ENCODE measurements around the gene HSBP1L1. TPM values are rescaled to one million over a fixed set of nuclear protein-coding genes. Genes with fewer than 3 reads are reported as not detected.
A peak's percentile ranks its signal among the peaks of the same experiment; 100 is the strongest.

HSBP1L1 gene
- 4.1 TPM for polyA plus RNA-seq (ENCODE audit: insufficient read length)

DNA sequence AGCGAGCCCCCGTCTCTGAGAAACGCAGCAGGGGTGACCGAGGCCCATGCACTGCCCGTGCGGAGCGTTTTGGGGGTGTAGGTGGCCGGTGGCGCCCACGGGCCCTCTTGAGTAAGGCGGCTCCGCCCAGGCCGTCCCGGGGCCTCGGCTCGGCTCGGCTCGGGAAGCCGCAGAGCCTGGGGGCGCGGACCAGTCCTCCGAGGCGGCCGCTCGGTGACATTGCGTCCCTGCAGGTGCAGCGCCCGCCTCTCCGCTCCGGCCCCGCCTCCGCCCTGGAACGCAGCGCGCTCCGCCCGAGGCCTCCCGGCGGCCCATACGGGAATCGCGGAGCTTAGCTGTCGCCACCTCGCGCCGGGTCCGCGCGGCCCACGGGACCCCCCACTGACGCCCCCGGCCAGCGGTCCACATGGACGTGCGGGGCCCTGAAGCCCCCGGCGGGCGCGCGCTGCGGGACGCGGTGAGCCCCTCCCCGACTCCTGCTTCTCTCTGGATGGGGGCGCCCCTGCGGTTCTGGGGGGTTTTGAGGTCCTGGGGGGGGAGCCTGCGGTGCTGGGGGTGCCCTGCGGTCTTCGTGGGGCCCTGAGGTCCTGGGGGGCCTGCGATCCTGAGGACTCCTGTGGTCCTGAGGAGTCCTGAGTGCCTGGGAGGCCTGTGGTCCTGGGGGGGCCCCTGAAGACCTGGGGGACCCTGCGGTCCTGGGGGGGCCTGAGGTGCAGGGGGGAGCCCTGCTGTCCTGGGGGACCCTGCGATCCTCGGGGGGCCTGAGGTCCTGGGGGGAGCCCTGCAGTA, at the start of gene HSBP1L1:
HSBP1L1 (plus strand) TSS at position 314 of the 789 bp plus-strand sequence; CDS start at position 407, 93 bp downstream.
- peak; percentile 40 for DNase-seq

DNA sequence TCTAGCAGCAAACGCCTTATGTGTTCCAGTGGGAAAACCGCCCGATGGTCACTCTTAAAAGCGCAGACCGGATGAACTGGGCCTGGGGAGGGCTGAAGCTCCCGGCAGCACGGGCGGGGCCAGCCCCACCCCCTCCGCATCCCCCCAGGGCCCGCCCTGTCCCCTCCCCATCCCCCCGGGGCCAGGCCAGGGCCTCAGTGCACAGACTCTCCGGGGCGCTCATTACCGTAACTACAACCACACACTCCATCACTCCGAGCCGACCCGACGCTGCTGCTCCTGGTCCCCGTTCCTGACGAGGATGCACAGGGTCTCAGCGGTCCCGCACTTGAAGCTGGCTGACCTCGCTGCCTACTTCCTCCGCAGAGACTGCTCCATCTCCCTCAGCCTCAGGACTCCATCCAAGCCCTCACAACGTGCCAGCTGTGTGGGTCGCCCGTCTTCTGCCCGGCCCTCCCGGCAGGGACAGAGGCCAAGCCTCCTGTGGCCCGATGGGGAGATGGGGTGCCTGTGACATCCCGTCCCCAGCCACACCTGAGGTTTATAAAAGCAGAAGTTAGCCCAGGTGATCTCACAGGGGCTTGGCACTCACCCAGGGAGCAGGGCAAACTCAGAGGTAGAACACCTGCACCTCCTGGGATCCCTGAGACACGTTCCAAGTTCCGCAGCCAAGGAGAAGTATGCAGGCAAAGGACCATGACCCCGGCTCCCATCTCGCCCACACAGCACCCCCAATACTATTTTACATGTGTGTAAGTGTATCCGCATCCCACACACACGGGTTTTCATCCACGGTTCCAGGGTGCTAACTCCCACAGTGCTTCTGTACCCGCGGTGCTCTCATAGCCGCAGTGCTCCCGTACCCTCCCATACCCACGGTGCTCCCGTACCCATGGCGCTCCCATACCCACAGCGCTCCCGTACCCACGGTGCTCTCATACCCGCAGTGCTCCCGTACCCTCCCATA, 49.0 kb upstream of the HSBP1L1 start:
- DNase-seq: no peak

DNA sequence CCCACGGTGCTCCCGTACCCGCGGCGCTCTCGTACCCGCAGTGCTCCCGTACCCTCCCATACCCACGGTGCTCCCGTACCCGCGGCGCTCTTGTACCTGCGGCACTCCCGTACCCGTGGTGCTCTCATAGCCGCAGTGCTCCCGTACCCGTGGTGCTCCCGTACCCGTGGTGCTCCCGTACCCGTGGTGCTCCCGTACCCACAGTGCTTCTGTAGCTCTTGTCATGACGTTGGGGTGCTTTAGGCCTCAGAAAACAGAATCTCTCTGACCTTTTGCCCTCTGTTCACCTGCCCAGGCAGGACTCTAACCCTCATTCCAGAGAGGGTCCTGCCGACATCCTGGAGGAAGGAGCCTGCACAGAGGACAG, 48.3 kb upstream of the HSBP1L1 start:
- no peak for DNase-seq

DNA sequence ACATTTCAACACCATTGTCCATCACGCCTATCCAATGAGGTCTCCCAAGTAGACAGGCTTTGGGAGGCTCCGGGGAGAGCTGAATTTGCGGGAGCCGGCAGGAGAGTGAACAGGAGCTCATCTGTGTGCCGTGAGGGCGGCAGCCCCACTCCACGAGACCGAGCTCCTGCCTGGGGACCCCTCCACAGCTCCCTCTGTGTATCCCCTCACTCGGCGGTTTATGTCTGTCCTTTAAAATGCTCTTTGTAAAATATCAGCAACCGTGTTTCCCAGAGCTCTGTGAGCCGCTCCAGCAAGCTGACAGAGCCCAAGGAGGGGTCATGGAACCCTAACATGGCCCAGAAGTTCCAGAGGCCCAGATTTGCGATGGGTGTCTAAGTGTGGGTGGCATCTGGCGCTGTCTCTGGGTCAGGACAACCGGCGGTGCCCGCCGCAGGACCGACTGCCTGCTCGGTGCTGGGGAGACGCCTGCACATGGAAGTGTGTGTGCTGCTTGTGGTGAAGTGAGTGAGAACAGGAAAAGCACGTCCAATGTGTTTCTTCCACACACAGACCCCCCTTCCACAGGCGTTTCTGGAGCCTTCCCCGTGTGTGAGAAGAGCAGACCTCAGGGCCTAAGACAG, 47.8 kb upstream of the HSBP1L1 start:
- no peak for DNase-seq

DNA sequence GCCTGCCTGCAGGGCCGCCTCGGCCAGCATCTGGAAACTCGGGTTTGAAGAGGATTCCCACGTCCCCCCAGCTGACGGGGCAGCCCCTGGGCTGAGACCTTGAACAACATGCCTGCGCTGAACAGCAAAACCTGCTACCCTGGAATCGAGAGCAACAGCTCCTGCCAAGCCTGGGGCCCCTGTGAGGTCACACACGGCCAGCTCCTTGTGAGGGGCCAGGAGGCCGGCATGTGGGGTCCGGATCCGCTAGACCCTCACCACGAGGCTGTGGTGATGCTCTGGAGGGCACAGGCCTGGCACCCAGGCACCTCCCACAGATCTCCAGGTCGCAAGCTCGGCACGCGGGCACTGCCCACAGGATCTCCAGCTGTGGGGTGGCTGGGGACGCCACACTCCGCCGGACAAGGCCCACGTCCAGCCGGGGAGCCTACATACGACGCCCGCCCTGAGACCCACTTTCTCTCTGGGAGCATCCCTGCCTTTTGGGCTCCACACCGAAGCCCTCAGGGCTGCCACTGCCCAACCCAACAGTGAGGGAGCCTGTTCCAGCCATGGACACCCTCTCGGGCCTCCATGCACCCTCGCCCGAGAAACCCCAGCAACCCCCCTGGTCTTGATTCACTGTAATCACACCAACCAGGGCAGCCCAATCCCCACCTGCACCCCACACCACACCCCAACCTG, 47.1 kb upstream of the HSBP1L1 start:
- no peak for DNase-seq

DNA sequence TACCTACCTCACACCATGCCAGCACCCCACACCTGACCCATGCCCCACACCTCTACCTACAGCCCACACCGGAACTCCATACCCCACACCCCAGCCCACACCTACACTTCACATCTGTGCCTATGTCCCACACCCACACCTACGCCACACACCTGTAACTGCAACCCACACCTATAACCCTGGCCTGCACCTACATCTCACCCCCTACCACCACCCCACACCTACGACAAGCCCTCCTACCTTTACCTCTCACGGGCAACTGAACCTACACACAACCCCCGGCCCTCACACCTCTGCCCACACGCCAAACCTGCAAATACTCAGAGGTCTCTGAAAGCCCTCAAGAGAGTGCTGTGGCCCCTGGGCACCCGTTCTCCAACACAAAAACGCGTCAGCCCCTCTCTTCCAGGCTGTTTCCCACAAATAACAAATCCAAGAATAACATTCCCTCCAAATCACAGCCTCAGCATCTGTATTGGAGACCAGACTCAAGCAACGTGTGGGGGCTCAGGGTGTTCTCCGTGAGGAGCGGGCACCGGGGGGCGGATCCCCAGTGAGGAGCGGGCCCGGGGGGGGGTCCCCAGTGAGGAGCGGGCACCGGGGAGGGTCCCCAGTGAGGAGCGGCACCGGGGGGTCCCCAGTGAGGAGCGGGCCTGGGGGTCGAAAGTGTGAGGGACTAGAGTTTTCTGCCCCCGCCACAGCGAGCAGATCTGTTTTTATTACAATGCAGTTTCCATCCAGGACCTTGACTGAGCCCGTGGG, 46.4 kb upstream of the HSBP1L1 start:
- no peak for DNase-seq

DNA sequence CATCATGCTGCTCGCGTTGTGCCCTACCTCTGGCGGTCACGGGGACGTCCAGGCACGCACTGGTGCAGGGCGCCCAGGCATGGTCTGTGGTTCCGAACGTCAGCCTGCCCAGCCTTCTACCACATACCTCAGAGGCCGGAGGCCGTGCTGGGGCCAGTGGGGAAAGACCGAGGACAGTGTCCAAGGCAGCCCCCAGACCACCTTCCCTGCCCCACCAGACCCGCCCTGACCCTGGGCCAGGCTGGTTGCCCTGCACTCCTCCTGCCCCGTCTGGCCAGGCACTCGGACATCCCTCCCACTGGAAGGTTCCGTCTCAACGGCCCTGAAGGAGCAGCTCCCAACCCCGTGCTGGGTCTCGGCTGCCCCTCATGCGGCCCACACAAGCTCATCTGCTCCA, 45.8 kb upstream of the HSBP1L1 start:
- DNase-seq: no peak

DNA sequence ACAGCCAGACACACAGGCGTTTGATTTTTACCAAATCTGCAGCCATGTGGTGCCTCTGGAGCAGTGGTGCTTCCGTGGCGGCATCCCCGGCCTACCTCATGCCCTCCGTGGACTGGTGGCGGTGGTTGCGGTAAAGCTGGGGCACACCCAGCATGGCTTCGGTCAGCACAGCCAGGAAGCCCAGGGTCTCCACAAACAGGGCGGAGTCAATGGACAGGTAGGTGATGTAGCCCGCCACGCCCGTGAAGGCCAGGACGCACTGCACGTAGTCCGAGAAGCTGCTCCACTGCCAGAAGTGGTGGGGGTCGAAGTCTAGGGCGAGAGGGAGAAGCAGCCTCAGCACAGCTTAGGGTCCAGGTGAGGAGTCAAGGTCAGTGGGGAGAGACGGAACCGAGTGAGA, 45.4 kb upstream of the HSBP1L1 start:
- no peak for DNase-seq

DNA sequence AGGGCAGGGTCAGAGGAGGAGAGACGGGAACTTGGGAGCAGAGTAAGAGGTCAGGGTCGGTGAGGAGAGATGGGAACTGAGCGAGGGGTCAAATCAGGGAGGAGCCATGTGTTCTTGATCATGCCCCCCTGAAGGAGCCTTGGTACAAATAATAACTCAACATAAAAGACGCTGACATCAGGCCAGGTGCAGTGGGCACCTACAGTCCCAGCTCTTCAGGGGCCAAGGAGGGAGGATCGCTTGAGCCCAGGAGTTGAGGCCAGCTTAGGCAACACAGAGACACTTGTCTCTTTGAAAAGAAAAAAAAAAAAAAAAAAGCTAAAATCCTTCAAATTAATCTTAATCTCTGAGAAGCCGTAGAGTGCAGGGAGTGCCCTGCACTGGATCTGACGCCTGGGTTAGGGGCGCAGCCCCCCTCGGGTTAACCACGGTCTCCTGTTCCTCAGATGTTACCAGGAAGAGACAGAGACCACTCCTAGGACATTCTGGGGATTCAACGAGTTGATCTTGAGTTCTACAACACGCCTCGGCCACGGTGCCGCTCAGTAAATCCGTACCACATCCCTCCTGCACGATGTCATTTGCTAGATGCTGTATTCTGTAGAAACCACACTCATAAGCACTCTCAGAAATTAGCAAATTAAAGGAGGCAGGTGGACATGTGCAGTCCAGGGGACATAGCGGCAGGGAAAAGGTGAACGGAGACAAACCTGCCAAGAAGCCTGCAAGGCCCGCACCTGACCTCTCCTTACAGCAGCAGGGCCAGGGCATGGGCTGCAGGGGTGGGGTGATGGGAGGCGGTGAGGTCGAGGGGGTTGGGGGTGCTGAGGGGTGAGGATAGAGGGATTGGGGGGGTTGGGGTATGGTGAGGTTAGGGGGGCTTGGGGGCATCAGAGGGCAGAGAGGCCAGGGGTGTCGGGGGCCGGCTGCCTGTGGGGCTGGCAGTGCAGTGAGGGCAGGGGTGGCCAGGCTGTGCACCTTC, 42.2 kb upstream of the HSBP1L1 start:
- DNase-seq: no peak

DNA sequence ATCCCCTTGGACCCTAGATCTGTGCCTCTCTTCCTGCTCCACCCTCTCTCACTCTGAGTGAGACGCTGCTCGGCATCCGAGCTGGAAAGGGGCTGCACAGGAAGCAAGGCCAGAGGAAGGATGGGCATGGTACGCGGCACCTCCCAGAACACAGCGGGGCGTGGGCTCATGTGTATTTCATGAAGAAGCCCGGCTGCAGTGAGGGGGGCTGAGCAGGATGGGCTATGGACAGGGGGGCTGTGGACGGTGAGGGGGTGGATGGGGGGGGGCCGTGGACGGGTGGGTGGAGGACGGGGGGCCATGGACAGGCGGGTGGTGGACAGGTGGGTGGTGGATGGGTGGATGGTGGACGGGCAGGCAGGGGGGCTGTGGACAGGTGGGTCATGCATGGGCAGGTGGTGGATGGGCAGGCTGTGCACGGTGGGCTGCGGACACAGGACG, 41.5 kb upstream of the HSBP1L1 start:
- DNase-seq: no peak

DNA sequence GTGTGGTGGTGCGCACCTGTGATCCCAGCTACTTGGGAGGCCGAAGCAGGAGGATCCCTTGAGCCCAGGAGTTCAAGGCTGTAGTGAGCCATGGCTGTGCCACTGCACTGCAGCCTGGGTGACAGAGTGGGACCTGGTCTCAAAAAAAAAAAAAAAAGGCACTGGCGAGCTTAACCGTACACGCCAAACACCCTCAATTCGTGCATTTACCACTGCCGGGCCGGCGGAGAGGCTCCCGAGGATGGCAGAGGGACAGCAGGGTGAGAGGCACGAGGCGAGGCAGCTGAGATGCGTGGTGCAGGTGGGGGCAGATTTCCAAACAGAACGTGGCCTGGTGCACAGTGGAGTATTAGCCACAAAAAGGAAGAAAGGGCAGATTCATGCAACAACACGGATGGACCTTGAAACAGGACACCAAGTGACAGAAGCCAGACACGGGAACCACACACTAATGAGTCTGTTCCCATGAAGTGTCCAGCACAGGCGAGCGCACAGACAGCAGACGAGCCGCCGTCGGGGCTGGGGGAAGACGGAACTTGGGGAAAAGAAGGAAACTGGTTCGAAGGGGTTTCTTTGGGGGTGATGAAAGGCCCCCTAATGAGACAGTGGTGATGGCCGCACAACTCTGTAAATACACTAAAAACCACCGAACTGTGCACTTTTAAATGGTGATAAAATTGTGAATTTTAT, 40.4 kb upstream of the HSBP1L1 start:
- DNase-seq: no peak

DNA sequence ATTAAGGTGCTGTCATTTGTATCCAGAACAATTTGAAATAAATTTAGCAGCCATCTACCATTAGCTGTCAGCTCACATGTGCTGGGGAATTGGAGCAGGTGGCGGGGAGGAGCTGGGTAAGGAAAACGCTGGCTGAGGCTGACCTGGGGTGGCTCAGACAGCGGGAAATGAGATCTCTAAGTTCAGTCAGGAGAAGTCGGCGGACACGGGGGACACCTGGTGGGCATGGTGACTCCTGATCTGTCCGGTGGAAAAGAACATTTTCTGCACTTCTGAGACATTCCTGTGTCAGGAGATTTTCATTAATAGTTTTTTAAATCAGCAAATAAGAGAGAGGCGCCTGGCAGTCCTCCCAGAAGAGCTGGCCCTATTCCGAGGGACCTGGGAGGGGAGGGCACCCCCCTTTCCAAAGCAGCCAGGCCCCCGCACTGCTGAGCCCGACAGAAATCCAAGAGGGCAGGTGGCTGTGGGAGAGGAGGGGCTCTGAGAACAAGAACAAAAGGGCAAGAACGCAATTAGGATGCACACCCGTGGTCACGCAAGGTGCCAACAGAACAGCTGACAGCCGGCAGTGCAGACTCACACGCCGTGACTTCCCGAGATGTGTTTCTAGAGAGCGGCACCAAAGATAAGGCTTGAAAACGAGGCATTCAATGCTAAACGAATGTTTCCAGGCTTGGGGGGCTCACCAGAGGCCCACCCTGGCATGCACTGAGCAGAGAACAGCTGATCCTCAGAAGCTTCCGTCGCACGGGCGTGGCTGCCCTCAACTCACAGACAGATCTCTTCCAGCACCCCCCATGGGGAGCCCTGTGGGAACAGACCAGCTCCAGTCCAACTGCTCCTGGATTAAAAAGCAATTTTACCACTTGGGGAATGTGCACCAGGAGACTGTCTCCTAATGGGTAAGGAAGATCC, 39.4 kb upstream of the HSBP1L1 start:
- DNase-seq: peak; percentile 30

DNA sequence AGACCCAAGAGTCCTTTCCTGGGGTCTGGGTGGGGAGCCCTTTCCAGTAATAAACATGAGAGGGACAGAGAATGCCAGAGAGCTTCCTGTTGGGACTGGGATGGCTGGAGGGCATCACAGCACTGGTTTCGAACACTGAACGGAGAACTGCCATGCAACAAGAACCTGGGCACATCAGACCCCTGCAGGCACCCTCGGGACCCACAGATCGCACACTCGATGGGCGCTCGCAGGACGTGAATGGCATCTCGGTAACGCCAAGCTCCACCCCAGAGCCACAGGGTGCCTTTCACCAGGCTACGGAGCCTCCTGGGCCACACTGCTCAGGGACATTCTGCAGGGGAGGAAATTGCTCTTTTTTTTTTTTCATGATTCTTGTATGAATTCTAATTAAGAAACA, 38.1 kb upstream of the HSBP1L1 start:
- no peak for DNase-seq

DNA sequence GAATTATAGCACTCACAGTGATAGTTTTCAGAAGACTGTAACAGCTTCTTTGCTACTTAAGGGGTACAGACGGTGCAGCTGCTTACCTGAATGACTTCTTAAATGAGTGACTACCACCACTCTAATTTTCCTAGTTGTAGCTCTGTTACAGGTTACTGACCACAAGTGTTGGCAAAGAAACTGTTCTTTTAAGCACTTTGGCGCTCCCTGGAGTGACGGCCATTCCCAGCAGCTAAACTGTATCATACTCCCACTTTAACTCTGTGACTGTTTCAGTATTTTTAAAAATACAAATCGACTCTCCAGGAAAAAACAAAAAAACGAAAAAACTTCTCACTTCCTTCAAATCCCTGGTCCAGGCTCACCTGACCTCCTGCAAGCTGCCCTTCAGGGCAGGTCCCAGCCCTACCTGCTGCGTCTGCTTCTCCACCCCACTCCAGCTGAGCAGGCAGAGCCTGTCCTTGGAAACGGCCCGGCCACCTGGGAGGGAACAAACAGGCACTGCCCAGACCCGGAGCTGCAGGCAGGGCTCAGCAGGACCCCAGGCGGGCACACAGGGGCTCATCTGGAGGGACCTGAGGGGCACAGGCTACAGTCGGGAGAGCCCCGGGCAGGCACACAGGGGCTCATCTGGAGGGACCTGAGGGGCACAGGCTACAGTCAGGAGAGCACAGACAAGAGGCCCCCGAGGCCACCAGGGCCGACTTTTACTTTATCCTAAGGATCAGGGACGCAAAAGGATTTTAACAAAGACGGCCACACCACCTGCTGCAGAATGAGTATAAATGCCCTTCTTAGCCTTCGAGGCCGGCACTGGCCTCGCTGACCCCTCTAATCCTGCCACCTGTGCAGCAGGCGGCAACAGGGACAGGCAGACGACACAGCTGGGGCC, 37.5 kb upstream of the HSBP1L1 start:
- DNase-seq: no peak

DNA sequence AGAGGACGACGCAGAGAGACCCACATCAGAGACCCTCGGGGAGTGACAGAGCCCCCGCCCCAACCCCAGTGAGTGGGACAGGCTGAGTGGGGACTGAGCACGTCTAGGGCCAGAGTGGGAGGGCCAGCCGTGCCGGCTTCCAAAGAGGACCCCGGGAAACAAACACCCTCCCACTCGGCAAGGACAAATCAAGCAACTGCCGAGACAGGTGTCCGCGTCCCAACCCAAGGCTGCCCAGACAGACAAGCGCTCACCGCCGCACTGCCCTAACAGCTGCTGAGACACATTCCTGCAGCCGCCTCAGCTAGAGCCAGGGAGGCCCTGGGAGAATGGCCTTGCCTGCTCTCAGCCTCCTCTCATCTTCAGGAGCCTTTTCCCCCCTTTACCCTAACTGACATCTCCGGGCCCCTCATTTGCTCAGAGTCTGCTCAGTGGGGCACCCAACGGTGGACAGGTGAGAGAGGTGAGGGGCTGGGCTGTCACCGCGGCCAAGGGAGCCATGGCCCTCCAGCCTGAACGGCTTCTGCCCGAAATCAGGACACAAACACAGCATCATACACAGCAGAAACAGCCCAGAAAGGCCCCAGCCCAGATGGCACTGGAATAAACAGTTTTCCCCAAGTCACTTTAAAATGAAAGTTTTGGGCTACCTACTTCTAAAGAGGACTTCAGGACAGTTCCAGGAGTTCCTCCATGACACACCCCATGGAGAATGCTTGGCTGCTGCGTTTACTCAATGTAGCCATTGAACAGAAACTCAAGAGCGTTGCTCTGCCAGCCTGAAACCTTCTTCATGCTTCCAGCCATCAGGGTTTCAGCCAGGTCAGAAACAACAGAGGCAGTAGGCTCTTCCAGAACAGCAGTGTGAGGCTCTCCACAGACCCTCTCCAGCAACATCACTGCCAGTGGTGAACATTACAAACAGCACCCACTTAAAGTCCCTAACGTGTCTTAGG, 36.6 kb upstream of the HSBP1L1 start:
- no peak for DNase-seq

DNA sequence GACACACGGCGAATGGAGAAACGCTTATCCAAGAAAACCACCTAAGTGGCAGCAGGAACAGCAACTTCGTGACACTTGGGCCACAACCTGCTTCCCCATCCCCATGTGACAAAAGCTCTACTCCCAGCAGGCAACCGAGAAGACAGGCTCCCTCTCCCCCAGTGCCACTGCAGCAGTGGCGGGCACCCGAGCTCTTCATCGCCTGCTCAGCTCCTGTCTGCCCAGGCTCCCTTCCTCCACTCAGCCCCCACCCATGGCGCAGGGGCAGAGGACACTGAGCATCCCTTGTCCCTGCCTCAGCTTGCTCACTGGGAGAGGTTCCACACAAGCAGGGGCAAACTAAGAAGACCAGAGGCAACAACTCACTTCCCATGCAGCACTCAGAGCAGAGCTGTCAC, 35.9 kb upstream of the HSBP1L1 start:
- no peak for DNase-seq
